ENCODE results near the gene EFHB. TPM values are rescaled to one million over a fixed set of nuclear protein-coding genes. Genes with fewer than 3 reads are reported as not detected.

The EFHB gene
- total and polyA plus RNA-seq, 2 of the 13 experiments (the other 11 are each of a cell fraction or from before 2014, with no cell fraction given), result 0.15 to 0.42 TPM

DNA sequence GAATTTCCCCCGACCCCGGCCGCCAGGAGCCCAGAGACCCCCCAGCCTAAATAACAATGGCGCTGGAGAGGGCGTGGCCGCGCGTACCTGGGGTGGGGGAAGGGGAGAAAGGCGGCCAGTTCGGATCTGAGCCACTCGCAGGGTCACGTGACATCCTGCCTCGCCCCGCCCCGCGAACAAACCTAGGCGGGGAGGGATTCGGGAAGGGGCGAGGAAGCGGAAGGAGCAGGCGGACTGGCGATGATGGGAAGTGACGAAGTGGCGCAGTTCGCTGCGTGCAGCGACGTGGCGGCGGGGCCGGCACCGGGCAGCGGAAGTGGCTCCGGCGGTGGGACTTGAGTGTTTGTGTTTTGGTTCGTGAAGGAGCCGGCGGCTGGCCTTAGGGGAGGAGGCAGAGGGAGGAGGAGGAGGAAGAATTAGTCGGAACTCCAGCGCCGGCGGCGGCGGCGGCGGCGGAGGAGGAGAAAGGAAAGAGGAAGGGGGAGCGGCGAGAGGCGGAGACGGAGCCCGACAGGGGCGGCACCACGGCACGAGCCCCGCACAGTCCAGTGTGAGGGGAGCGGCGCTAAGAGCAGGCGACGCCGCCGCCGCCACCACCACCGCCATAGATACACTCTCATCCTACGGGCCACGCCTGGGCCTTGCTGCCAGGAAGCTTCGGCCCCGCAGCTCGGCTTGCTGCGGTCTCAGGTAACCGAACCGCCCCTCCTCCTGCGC, 13.0 kb upstream of the EFHB start, which contains the start of gene RAB5A (continued):
- no peak for TF ChIP-seq SMC3 (IDR thresholded peaks at IDR 0.05; ENCODE audit: low read length)
- TF ChIP-seq IRF9 (CRISPR knock-in tag; IDR thresholded peaks at IDR 0.05; ENCODE audit: borderline replicate concordance), result peak; percentile 49; the same call in 1 of the 2 replicates
- no peak; the same call in 1 of the 2 replicates for TF ChIP-seq MIXL1 (CRISPR knock-in tag; IDR thresholded peaks at IDR 0.05)
- TF ChIP-seq ATF3 (CRISPR knock-in tag; IDR thresholded peaks at IDR 0.05), result no peak
- TF ChIP-seq ZNF383 (CRISPR knock-in tag; IDR thresholded peaks at IDR 0.05; ENCODE audit: borderline replicate concordance), result no peak
- TF ChIP-seq KDM4B (CRISPR knock-in tag; IDR thresholded peaks at IDR 0.05), result no peak; the same call in 1 of the 2 replicates
- peak; percentile 90 for TF ChIP-seq DMAP1 (CRISPR knock-in tag; IDR thresholded peaks at IDR 0.05)
- no peak for TF ChIP-seq ZNF101 (CRISPR knock-in tag; IDR thresholded peaks at IDR 0.05; ENCODE audit: borderline replicate concordance, low read depth)
- TF ChIP-seq ZNF788 (CRISPR knock-in tag; IDR thresholded peaks at IDR 0.05; ENCODE audit: borderline replicate concordance), result peak; percentile 71
- TF ChIP-seq CBX1 (IDR thresholded peaks at IDR 0.05; ENCODE audit: low read depth), result peak; percentile 45
- no peak for TF ChIP-seq ZFP82 (CRISPR knock-in tag; IDR thresholded peaks at IDR 0.05; ENCODE audit: borderline replicate concordance)
- TF ChIP-seq SKI (IDR thresholded peaks at IDR 0.05; ENCODE audit: partially characterized antibody), result peak; percentile 26
- TF ChIP-seq ZNF550 (CRISPR knock-in tag; IDR thresholded peaks at IDR 0.05; ENCODE audit: borderline replicate concordance), result no peak
- no peak for TF ChIP-seq SNRNP70 (IDR thresholded peaks at IDR 0.05; ENCODE audit: low read depth, low read length)
- TF ChIP-seq ZNF564 (CRISPR knock-in tag; IDR thresholded peaks at IDR 0.05), result no peak
- no peak; the same call in 1 of the 2 replicates for TF ChIP-seq FIP1L1 (IDR thresholded peaks at IDR 0.05; ENCODE audit: borderline replicate concordance, insufficient read depth, low read depth, low read length)
- no peak for TF ChIP-seq JARID2 (CRISPR knock-in tag; IDR thresholded peaks at IDR 0.05; ENCODE audit: insufficient replicate concordance)
- no peak for TF ChIP-seq GRHL1 (CRISPR knock-in tag; conservative IDR thresholded peaks at IDR 0.05)
- no peak for TF ChIP-seq ZNF724P (CRISPR knock-in tag; IDR thresholded peaks at IDR 0.05; ENCODE audit: borderline replicate concordance)
- TF ChIP-seq PRDM15 (CRISPR knock-in tag; IDR thresholded peaks at IDR 0.05), result no peak
- TF ChIP-seq, protein P1, sequence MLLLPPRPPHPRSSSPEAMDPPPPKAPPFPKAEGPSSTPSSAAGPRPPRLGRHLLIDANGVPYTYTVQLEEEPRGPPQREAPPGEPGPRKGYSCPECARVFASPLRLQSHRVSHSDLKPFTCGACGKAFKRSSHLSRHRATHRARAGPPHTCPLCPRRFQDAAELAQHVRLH (CRISPR knock-in tag; IDR thresholded peaks at IDR 0.05; ENCODE audit: borderline replicate concordance, low read depth), result peak; percentile 95

Data from HepG2 (cell line).